K562 (cell line): ENCODE measurements around the gene NEUROD2.

Experiments used
- KDM1A ChIP-seq, 2 experiments: fragments of 450-650 bp; IDR thresholded peaks; 2 replicates each; pipeline ENCODE4 v1.6.1; 2016; ENCODE audit warnings: mild to moderate bottlenecking in 2 of 2
- TF ChIP-seq, protein P1 (sequence below): fragments of 250-450 bp; sonication (Bioruptor Pico); IDR thresholded peaks from 2 replicates; pipeline ENCODE4 v1.8.0; 2021; ENCODE audit warnings: moderate library complexity, mild to moderate bottlenecking, inconsistent platforms

DNA sequence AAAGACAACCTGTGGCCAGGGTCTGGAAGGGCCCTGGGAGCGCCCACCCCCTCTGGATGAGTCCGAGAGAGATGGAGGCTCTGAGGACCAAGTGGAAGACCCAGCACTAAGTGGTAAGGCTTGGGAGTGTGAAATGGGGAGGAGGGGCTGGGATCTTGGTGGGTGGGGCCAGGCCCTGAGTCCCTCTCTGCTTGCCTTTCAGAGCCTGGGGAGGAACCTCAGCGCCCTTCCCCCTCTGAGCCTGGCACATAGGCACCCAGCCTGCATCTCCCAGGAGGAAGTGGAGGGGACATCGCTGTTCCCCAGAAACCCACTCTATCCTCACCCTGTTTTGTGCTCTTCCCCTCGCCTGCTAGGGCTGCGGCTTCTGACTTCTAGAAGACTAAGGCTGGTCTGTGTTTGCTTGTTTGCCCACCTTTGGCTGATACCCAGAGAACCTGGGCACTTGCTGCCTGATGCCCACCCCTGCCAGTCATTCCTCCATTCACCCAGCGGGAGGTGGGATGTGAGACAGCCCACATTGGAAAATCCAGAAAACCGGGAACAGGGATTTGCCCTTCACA lies 28.0 kb upstream of the NEUROD2 start:
- TF ChIP-seq KDM1A (IDR thresholded peaks at IDR 0.05): no peak
- TF ChIP-seq, protein P1, sequence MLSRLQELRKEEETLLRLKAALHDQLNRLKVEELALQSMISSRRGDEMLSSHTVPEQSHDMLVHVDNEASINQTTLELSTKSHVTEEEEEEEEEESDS (CRISPR knock-in tag): no peak
